D721Med (cell line): ENCODE data around the gene KCNT1.

ENCODE experiments used
- DNase-seq: peaks from one replicate; pipeline ENCODE4 v3.0.0; 2011; ENCODE audit warnings: low spot score; ENCODE audit not compliant: insufficient read length
- FAIRE-seq: peaks from 2 replicates; lab custom pipeline; 2011; peaks lifted over from hg19 to GRCh38; lab: Jason Lieb, UNC
- TF ChIP-seq, protein P1 (sequence below): IDR thresholded peaks from 2 replicates; pipeline ENCODE4 v1.5.1; 2012; ENCODE audit warnings: mild to moderate bottlenecking, control low read depth; ENCODE audit not compliant: insufficient read depth; ENCODE audit errors: missing control alignments

Gene KCNT1

DNA sequence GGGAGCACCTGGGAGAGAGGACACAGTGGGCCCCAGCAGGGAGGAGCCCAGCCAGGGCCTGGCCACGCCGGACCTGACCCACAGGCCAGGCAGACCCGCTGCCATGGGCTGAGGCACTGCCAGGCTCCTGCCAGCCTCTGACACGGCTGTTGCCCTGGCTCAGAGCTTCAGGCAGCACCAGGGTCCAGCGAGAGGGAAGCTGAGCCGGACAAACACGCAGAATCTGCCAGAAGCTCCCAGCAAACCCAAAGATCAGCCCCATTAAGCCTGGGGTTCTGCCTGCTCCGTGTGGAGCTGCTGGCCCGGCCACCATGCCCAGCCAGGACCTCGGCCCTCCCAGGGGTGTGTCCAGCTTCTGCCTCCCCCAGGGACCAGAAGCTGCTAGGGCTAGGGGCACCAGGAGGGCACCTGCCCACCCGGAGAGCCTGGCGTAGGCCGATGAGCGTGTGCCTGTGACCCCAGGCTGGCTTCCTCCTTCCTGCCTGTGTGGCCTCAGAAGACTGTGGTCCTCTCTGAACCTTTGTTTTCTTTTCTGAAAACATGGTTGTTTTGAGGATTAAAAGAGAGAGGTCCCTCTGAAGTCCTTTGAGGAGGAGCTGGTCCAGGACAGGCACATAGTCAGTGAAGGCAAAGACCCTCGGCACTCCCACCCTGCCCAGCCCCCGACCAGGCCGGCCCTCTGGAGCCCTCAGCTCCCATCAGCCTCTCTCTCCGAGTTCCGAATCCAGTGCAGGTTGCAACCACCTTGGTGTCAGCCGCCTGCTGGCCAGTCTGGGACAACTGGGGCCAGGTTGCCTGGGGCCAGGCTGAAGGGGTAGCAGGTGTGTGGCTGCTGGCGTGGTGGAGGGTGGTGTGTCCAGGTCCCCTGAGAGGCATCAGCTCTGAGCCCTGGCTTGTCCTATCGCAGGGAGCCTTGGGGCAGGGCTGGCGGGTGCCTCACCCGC lies 39.6 kb downstream of the KCNT1 start:
- TF ChIP-seq, protein P1, sequence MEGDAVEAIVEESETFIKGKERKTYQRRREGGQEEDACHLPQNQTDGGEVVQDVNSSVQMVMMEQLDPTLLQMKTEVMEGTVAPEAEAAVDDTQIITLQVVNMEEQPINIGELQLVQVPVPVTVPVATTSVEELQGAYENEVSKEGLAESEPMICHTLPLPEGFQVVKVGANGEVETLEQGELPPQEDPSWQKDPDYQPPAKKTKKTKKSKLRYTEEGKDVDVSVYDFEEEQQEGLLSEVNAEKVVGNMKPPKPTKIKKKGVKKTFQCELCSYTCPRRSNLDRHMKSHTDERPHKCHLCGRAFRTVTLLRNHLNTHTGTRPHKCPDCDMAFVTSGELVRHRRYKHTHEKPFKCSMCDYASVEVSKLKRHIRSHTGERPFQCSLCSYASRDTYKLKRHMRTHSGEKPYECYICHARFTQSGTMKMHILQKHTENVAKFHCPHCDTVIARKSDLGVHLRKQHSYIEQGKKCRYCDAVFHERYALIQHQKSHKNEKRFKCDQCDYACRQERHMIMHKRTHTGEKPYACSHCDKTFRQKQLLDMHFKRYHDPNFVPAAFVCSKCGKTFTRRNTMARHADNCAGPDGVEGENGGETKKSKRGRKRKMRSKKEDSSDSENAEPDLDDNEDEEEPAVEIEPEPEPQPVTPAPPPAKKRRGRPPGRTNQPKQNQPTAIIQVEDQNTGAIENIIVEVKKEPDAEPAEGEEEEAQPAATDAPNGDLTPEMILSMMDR = no peak
- FAIRE-seq (no peak), DNase-seq (no peak)

DNA sequence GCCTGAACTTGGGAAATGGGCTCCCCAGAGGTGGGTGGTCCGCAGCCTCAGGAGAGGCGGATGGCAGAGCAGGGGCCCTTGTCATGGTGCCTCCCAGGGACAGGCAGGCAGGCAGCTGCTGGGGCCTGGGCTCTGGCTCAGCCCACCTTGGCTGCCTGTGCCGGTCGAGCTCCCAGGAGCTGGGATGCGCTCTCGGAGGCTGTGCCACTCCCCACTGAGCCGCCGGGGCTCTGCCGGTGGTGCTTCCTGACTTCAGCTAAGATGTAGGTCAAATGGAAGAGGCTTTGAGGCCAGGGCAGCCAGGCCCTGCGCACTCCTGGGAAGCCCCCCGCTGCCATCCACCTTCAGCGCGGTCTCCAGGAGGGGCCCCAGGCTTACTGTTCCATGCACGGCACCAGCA lies 41.0 kb downstream of the KCNT1 start:
- DNase-seq = no peak
- no peak for FAIRE-seq
- TF ChIP-seq, protein P1 = no peak

DNA sequence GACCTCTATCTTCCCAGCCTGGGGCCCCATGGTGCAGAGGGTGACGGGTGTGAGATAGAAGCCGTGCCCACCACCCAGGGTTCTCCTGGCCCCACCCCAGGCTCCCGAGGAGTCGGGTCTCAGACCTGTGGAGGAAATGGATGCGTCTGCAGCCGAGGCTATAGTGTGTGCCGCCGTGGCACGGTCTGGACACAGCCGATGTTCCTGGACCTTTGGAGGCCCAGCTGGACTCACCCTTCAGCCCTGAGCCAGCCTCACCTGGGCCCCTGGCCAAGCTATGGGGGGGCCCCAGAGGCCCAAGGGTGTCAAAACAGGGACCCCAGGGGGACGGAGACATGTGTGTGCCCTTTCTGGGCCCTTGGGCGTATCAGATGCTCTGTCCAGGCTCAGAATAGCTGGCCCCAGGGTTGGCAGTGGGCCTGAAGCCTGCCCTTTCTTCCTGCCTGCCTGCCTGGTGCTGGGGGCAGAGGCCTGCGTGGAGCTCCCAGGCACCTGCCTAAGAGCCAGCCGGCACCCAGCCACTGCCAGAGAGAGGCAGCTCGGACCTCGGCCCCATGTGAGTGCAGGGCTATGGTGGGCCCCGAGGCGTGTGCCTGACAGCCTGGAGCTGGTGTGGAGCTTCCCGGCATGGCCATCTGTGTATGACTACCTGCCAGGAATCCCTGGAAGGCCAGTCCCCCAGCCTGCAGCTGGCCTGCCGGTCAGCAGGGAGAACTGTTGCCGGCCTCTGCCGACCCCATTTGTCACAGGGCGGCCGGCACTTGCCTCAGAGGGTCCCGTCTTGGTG lies 41.8 kb downstream of the KCNT1 start:
- no peak for DNase-seq
- FAIRE-seq = no peak
- TF ChIP-seq, protein P1 = no peak

DNA sequence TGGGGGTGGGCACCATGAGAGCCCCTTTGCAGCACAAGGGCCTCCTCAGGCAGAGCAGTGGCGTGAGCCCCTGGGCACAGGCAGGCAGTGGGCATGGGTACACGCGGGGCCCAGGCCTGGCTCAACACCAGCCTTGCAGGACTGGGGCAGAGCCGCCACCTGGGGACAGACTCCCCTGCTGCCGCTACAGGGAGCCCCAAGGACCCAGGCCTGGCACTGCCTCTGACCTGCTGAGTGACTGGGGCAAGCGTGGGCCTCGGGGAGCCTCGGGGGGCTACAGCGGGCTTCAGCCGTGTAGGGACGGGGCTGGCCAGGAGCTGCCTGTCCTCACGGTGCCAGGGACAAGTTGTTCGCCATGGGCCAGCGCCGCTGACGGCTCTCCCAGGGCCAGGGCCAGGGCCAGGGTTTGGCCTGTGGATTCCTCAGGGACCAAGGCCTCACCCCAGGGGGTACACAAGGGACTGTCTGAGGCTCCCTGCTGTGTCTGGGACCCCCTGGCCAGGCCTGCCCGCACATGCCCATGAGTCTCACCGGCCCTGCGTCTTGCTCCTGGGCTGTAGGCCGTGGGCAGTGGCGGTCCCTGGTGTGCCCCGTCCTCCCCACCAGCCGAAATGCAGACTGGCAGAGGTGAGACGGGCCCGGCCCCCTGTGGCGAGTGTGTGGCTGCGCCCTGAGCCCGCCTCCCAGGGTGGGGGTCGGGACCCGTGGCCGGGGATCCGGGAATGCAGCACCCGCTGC lies 42.5 kb downstream of the KCNT1 start:
- DNase-seq = no peak
- TF ChIP-seq, protein P1 = no peak
- FAIRE-seq = no peak

DNA sequence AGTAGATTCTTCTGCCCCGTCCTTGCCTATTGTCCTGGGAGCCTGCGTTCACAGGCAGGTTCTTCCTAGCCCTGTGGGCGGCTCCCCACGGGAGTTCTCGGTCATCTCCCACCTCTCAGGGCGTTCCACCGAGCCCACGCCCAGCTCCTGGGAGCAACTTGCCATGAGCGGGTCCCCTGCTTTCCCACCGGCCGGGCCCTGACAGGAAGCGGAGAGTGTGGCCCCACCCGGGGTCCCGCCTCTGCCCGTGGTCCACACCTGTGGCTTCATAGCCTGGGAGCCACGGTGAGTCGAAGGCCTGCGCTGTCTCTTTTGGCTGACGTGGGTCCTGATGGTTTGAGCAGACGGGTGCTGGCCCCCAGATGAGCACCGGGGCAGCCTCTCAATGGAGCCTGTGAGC lies 43.2 kb downstream of the KCNT1 start:
- no peak for FAIRE-seq

DNA sequence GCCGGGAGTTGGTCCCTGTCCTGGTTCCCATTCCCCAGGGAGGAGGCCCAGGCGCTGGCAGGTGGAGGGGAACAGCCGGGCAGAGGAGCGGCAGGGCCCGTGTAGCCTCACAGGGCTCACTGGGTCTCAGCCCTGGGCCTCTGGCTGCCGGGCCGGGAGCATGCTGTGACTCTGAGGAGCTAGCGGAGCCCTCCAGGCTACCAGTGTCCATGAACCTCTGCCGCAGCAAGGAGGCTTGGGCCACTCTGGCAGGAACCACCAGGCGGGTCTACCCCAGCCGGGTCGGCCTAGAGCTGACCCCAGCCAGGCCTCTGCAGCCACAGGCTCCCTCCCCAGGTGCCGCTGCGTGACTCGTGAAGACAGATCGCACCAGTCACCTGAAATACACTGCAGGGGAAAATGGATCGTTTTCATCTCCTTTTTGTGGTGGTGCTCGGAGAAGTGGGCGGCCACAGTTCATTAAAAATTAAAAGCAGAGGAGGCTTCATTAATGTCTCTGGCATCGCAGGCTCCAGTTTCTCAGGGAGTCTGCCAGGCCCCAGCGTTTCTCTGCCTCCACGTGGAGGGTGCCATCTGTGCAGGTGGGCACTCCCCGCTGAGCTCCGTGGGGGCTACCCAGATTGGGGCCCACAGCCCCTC lies 43.8 kb downstream of the KCNT1 start:
- DNase-seq = no peak
- FAIRE-seq = no peak
- TF ChIP-seq, protein P1 = no peak

More for the DNA sequence above, 43.2 kb downstream of the KCNT1 start:
- no peak for DNase-seq
- TF ChIP-seq, protein P1 = no peak
